Endothelial cell of coronary artery (primary cell): Measurements from ENCODE around the gene MARK3. TPM values are rescaled to one million over a fixed set of nuclear protein-coding genes. Genes with fewer than 3 reads are reported as not detected.

Source experiments
- total RNA-seq: library from RNA; depleted of rRNA; stranded (reverse); fragments of >200 nt; gene quantifications from 2 replicates; pipeline ENCODE4 v1.2.3, GENCODE V29; 2014

The MARK3 gene
- total RNA-seq: 68.5 and 83.3 TPM in 2 replicates

GRCh38 chr14:103385152-103385928 is at the start of gene MARK3:
TSS of gene MARK3 (plus strand) at chr14:103385415. CDS start at chr14:103386030, 615 bp downstream.

GRCh38 chr14:103522649-103523574 is 137.7 kb downstream of the MARK3 start, which contains the start of gene CKB:
TSS of gene CKB (minus strand) at chr14:103522830. CDS start at chr14:103522493, 337 bp downstream.

GRCh38 chr14:103528587-103529382 is 143.6 kb downstream of the MARK3 start, which contains the start of gene TRMT61A:
TSS of gene TRMT61A (plus strand) at chr14:103529196. CDS start at chr14:103529979, 783 bp downstream.

Other genes with a start within 250 kb of the MARK3 start
- 129 and 162 TPM in 2 replicates for gene EIF5, start 51.2 kb upstream of the MARK3 start, total RNA-seq
- gene CKB, start 137.4 kb downstream of the MARK3 start, total RNA-seq: 3.5 and 8.6 TPM in 2 replicates
- gene TRMT61A, start 143.8 kb downstream of the MARK3 start, total RNA-seq: 7.1 and 7.2 TPM in 2 replicates
- 29.2 and 33.2 TPM in 2 replicates for gene BAG5, start 177.2 kb downstream of the MARK3 start, total RNA-seq
- gene COA8, start 177.5 kb downstream of the MARK3 start, total RNA-seq: 26.2 and 29.2 TPM in 2 replicates
- gene KLC1, start 243.8 kb downstream of the MARK3 start, total RNA-seq: 180 and 262 TPM in 2 replicates